SK-N-MC (cell line): ENCODE data around the gene FANCI.

Experiments used
- EZH2 ChIP-seq: fragments of 200-600 bp; sonication (generic); IDR thresholded peaks from one replicate; pipeline ENCODE4 v1.6.1; 2017; ENCODE audit warnings: antibody characterized with exemption
- FOXP2 ChIP-seq: optimal IDR thresholded peaks from 2 replicates; pipeline ENCODE3; 2011; ENCODE audit warnings: mild to moderate bottlenecking, moderate library complexity; ENCODE audit not compliant: insufficient read depth; ENCODE audit errors: extremely low read length, control extremely low read depth
- POLR2AphosphoS5 ChIP-seq: IDR thresholded peaks from 2 replicates; pipeline ENCODE4 v1.6.1; 2012; ENCODE audit warnings: mild to moderate bottlenecking, low read depth, low read length, borderline replicate concordance

DNA sequence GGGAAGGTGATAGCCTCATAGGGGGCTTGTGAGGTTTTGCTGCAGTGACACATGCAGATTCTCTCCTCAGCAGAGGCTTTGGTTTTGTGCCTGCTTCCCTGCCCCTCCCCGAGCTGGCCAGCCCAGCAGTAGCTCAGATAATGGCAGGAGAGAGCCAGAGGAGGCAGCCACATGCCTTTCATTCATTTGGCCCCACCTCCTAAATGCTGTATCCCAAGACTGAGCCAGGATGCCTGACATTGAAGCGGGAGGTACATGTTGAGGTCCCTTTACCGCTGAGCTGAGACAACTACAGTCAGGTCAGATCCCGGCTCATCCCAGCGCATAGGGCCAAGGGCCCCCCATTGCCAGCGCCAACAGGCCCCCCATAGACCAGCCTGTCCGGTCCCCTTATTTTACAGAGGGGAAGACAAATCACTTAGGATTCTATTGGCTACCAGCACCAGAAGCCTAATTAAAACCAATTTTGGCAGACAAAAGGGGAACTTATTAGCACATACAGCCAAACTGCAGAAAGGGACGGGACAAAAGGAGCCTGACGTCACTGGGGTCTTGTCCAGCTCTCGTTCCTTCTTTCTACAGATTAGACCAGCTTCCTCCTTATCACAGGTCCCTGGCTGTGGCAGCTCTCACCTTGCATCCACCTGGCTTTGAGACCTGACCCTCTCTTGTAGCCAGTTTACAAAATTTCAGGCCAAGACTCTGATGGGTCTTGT, 102.9 kb downstream of the FANCI start:
- TF ChIP-seq POLR2AphosphoS5: no peak
- TF ChIP-seq EZH2: no peak
- TF ChIP-seq FOXP2: no peak
